K562 (cell line): ENCODE data around the gene QPCT.

Source experiments
- CAMTA2 ChIP-seq: fragments of 250-450 bp; sonication (Bioruptor Pico); conservative IDR thresholded peaks from 2 replicates; pipeline ENCODE4 v1.5.1; 2022
- CBX3 ChIP-seq, 2 experiments: IDR thresholded peaks; 1 replicate in 1 of 2; 2 replicates in 1 of 2; pipeline ENCODE4 v1.6.1; 2012; ENCODE audit warnings: inconsistent platforms in 2 of 2, low read length in 2 of 2, borderline replicate concordance in 1 of 2, control low read depth in 1 of 2
- EZH2 ChIP-seq: IDR thresholded peaks from 2 replicates; pipeline ENCODE4 v1.6.1; 2012; ENCODE audit warnings: low read depth, mild to moderate bottlenecking, inconsistent platforms, low read length, borderline replicate concordance
- TARDBP ChIP-seq: fragments of 450-650 bp; IDR thresholded peaks from 2 replicates; pipeline ENCODE4 v1.6.1; 2016
- ZC3H8 ChIP-seq: fragments of 450-650 bp; IDR thresholded peaks from 2 replicates; pipeline ENCODE4 v1.6.1; 2017
- TF ChIP-seq, protein P1 (sequence below): sonication (generic); formaldehyde crosslinking; IDR thresholded peaks from 2 replicates; pipeline ENCODE4 v1.8.0; 2022; ENCODE audit warnings: mild to moderate bottlenecking, missing genetic modification reagents, borderline replicate concordance
- TF ChIP-seq, protein P2 (sequence below), 3 experiments: IDR thresholded peaks in 2 of 3; conservative IDR thresholded peaks in 1 of 3; 2 replicates each; pipeline ENCODE4 v1.5.1; 2011 to 2012; ENCODE audit warnings: low read length in 3 of 3, mild to moderate bottlenecking in 3 of 3, control low read depth in 2 of 3, improper control_type of control experiment in 1 of 3, inconsistent platforms in 1 of 3, low read depth in 1 of 3, mixed read lengths in 1 of 3, moderate library complexity in 1 of 3; ENCODE audit not compliant: insufficient read depth in 2 of 3
- TF ChIP-seq, protein P3 (sequence below): sonication (generic); formaldehyde crosslinking; IDR thresholded peaks from 2 replicates; pipeline ENCODE4 v1.9.0; 2022; ENCODE audit warnings: mild to moderate bottlenecking, missing genetic modification reagents

DNA sequence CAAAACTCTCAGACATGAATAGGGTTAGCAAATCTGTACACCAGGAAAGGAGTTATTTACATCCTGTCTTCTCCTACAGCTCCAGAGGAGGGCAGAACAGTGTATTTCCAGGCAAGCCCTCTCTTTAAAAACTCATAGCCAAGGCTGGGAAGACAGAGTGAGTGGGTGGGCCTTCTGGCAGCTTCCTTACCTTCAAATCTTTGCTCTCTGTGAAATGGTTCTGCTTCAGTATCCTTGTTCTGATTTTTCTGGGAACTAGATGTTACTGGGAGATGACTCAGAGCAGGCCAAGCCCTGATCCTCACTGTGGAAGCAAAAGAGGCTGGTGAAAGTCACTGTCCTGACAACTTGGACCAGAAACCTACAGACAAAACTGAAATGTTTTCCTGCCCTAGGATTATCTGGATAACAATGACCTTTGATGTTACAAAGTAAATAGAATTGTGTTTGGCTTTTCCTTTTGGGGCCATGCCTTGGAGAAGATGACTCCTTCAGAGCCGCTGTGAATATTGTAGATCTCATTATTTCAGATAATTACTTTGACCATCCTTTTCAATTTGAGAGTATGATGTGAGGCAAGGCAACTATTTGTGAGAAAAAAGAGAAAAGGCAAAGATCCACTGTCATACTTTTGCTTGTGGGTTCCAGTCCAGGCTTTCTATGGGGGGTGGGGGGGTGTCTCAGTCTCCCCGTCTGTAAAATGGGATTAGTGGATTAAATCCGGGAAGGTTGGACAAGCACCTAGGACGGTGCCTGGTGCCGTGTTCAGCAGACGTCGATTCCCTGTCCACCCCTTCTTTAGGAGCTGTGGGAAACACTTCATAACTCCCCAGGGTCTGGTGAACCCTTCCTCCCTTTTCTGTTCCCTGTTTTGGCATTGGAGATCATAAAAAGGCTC lies 644 bp upstream of the QPCT start:
- TF ChIP-seq, protein P1, sequence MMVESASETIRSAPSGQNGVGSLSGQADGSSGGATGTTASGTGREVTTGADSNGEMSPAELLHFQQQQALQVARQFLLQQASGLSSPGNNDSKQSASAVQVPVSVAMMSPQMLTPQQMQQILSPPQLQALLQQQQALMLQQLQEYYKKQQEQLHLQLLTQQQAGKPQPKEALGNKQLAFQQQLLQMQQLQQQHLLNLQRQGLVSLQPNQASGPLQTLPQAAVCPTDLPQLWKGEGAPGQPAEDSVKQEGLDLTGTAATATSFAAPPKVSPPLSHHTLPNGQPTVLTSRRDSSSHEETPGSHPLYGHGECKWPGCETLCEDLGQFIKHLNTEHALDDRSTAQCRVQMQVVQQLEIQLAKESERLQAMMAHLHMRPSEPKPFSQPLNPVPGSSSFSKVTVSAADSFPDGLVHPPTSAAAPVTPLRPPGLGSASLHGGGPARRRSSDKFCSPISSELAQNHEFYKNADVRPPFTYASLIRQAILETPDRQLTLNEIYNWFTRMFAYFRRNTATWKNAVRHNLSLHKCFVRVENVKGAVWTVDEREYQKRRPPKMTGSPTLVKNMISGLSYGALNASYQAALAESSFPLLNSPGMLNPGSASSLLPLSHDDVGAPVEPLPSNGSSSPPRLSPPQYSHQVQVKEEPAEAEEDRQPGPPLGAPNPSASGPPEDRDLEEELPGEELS (CRISPR knock-in tag): no peak
- TF ChIP-seq TARDBP (no peak), ZC3H8 (no peak), CAMTA2 (CRISPR knock-in tag) (no peak), CBX3 (IDR thresholded peaks at IDR 0.05; ENCODE audit: borderline replicate concordance in 1 of 2, low read length in 2 of 2) (no peak), EZH2 (no peak)
- TF ChIP-seq, protein P2, sequence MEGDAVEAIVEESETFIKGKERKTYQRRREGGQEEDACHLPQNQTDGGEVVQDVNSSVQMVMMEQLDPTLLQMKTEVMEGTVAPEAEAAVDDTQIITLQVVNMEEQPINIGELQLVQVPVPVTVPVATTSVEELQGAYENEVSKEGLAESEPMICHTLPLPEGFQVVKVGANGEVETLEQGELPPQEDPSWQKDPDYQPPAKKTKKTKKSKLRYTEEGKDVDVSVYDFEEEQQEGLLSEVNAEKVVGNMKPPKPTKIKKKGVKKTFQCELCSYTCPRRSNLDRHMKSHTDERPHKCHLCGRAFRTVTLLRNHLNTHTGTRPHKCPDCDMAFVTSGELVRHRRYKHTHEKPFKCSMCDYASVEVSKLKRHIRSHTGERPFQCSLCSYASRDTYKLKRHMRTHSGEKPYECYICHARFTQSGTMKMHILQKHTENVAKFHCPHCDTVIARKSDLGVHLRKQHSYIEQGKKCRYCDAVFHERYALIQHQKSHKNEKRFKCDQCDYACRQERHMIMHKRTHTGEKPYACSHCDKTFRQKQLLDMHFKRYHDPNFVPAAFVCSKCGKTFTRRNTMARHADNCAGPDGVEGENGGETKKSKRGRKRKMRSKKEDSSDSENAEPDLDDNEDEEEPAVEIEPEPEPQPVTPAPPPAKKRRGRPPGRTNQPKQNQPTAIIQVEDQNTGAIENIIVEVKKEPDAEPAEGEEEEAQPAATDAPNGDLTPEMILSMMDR (IDR thresholded peaks at IDR 0.05 in 2 of 3, conservative IDR thresholded peaks at IDR 0.05 in 1 of 3; ENCODE audit: insufficient read depth in 2 of 3, low read depth in 1 of 3, low read length in 3 of 3): no peak; a peak in 1 of 6 replicates
- TF ChIP-seq, protein P3, sequence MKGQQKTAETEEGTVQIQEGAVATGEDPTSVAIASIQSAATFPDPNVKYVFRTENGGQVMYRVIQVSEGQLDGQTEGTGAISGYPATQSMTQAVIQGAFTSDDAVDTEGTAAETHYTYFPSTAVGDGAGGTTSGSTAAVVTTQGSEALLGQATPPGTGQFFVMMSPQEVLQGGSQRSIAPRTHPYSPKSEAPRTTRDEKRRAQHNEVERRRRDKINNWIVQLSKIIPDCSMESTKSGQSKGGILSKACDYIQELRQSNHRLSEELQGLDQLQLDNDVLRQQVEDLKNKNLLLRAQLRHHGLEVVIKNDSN: no peak
